LNCAP (cell line): ENCODE results near the gene PRRT1B.

Experiments used
- TF ChIP-seq, protein P1 (sequence below): fragments of 450-650 bp; IDR thresholded peaks from 2 replicates; pipeline ENCODE4 v1.5.1; 2017; ENCODE audit warnings: mild to moderate bottlenecking

PRRT1B gene

DNA sequence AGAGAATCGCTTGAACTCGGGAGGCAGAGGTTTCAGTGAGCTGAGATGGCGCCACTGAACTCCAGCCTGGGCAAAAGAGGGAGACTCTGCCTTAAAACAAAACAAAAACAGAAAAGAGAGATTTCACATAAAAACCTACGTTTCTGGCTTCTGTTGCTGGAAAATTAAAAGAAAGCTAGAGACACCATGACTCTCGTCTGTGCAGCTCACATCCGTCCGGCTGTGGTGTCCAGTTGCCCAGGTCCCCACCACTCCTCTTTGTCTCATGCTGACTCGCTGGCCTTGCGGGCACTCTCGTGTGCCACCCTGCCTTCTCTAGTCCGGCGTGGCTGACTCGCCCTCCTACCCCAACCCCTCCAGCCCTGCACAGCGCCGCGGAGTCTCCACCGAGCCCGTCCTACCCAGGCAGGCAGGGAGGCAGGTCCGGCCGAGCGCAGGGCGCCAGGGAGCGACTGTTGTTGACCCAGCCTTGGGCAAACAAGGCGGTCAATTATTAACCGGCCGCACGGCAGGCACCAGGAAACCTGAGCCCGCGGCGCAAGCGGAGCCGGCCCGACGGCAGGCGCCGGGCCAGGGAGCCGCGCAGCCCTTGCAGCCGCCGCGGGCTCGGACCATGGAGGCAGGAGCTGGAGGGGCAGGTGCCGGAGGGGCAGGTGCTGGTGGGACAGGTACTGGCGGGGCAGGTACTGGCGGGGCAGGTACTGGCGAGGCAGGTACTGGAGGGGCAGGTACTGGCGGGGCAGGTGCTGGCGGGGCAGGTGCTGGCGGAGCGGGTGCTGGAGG, at the start of gene PRRT1B:
TSS of gene PRRT1B (plus strand) at position 521 of the 783 bp plus-strand sequence. CDS start at position 614, 93 bp downstream.
- TF ChIP-seq, protein P1, sequence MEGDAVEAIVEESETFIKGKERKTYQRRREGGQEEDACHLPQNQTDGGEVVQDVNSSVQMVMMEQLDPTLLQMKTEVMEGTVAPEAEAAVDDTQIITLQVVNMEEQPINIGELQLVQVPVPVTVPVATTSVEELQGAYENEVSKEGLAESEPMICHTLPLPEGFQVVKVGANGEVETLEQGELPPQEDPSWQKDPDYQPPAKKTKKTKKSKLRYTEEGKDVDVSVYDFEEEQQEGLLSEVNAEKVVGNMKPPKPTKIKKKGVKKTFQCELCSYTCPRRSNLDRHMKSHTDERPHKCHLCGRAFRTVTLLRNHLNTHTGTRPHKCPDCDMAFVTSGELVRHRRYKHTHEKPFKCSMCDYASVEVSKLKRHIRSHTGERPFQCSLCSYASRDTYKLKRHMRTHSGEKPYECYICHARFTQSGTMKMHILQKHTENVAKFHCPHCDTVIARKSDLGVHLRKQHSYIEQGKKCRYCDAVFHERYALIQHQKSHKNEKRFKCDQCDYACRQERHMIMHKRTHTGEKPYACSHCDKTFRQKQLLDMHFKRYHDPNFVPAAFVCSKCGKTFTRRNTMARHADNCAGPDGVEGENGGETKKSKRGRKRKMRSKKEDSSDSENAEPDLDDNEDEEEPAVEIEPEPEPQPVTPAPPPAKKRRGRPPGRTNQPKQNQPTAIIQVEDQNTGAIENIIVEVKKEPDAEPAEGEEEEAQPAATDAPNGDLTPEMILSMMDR, result no peak; the same call in 1 of the 2 replicates

DNA sequence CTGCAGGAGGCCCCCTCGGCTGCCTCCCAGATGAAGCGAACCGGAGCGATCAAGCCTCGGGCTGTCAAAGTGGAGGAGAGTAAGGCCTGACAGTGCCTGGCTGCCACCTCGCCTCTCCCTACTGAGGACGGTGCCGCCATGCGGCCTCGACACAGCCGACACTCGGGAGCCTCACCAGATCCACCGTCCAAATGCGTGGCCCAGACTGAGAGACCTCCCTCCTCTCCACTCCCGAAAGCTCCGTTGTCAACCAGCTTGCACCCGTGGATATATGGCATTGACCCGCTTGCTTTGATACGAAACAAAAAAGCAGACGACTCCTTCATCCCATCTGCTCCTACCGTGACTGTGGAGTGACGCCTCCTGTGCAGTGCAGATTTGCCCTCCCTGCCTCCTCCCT, 49.5 kb upstream of the PRRT1B start:
- TF ChIP-seq, protein P1, result no peak

DNA sequence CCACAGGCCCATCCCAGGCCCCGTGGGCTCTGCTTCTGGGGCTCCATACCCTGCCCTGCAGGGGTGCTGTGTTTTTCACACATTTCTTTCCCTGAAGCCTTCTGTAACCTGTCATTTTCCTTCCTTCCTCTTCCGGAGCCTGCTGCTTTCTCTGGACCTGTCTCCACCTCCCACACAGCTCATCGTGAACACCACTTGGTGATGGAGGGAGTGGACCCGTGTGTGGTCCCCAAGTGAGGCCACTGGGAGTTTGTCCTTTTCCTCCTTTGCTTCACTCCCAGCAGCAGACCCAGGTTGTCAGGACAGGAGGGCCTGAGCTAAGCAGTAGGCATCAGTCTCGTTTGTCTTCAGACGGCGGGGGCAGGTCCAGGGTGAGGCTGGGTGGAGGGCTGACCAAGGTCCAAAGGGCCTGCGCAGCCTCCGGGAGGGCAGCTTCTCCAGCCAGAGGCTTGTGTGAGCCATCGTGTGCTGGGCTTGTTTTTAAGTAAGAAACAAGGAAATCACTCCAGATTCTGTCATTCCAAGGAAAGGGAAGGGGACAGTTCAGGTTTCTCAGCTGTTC, 48.4 kb upstream of the PRRT1B start:
- TF ChIP-seq, protein P1, result no peak

DNA sequence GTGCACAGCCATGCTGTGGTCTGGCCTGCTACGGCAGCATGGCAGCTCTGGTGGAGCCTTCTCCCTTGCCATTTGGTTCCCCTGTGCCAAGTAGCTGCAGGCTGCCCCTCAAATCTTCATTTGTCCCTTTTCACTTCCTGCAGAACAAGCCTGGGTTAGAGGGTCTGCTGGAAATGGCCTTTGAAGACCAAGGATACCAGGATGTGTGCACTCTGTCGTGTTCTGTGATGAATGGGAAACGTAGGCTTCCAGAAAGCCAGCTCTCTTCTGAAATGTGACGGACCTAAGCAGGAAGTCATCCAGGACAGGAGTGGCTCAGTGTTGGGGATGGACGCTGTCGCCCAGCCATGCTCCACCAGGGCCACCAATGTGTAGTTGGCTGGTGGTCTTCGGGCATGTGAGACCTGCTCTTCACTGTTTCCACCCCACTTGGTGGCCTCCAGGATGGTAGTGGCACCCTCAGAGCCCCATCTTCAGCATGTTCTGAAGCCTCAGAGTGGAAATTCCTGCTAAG, 46.0 kb upstream of the PRRT1B start:
- TF ChIP-seq, protein P1, result no peak

DNA sequence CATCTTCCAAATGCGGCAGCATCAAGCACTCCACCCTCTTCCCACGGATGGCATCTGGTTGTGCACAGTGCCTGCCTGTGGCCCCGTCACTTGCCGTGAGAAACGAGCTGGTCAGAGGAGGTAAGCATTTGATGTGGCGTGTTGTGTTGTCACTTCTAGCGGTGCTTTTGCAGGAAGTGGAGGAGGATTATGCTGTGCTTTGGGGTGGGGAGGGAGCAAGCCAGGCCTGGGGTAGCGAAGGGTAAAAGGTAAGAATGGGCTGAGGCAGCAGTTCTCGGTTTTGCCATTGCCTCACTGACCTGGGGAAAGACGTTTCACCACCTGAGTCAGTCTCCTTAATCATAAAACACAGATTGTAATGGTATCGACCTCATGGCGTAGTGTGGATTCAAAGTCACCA, 44.9 kb upstream of the PRRT1B start:
- TF ChIP-seq, protein P1, result no peak

DNA sequence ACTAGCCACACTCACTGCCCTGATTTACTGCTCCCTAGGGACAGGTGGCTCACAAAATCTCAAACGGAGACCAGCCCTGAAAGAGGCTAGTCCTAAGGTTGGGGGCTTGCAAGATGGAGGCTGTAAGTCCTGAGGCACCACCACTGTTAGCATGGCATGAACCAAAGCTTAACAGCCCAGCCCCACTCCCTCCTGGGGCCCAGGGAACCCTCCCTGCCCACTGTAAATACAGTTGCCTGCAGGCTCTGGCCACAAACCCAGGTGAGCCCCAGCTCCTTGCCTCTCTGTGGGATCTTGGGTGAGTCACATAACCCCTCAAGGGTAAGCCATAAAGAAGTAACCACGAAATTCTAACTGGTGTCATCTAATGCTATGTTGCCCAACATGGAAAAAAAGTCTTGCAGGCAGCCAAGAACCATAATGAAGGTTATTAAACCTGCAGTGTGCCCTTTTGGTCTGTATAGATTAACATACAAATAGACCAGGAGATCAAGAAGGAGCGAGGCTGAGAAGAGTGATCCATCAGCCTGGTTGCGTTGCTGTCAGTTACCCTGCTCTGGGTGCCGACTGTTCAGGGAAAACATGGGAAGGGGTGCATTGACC, 44.3 kb upstream of the PRRT1B start:
- TF ChIP-seq, protein P1, result no peak

DNA sequence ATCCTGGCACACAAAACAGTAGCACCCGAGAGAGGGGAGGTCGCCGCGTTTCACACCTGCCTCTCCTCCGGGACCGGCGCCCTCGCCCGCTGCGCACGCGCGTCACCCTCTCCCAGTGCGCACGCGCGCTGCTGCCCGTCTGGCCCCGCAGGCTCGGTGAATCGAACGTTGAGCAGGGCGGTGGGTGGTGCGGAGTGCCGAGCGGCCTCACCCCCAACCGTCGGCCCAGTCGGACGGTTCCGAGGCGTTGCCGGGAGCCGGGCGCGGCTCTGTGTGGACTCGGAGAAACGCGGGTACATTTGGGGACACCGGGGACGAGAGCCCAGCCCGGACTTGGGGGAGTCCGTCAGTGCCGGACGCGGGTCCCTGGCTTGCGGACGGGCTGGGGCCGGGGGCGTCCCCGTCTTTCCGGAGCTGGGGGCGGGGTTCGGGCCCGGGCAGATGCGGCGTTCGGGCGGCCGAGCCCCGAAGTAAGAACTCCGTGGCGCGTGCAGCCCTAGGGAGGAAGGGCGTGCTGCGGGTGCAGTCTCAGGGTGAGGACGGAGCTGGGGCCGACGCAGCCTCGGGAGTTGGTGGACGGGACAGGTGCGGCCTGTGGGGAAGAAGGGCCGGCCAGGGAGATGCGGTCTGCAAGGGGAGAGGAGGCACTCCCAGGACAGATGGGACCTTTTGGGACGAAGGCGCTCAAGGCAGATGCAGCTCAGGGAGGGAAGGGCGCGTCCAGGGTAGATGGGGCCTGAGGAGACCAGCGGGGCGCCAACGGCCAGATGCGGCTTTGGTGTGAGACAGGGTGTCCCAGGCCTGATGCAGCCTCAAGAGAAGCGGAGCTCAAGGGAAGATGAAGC, 42.3 kb upstream of the PRRT1B start, which contains the start of gene POMT1:
TSS of gene POMT1 (plus strand) at position 138 of the 845 bp plus-strand sequence. CDS start 1,301 bp downstream, outside the sequence.
- TF ChIP-seq, protein P1, result no peak
